HG03097 (cell line): ENCODE results near the gene GPR89B.
"Not testable (repeated sequence)": the region's sequence is repeated elsewhere in the genome, so short reads cannot be mapped to it uniquely, and the experiment has no call there.

Experiments
- ATAC-seq: cut with Tn5 transposase; IDR thresholded peaks from one replicate; pipeline ENCODE4 v1.9.1; 2021; ENCODE audit not compliant: unreplicated experiment, low FRiP score

GPR89B gene

GRCh38 chr1:147935296-147935695, 7.1 kb downstream of the GPR89B start:
- not testable (repeated sequence) for ATAC-seq

- ATAC-seq, result not testable (repeated sequence)
Observed at GRCh38 chr1:147940456-147940855, 12.2 kb downstream of the GPR89B start.

GRCh38 chr1:147942563-147942962, 14.3 kb downstream of the GPR89B start:
- ATAC-seq, result not testable (repeated sequence)

- ATAC-seq, result not testable (repeated sequence)
Observed at GRCh38 chr1:147949517-147949916, 21.3 kb downstream of the GPR89B start.

GRCh38 chr1:147958906-147959305, 30.7 kb downstream of the GPR89B start:
- not testable (repeated sequence) for ATAC-seq

GRCh38 chr1:147959680-147960079, 31.5 kb downstream of the GPR89B start:
- ATAC-seq, result not testable (repeated sequence)

- not testable (repeated sequence) for ATAC-seq
Observed at GRCh38 chr1:147964575-147964974, 36.4 kb downstream of the GPR89B start.

- ATAC-seq, result not testable (repeated sequence)
Observed at GRCh38 chr1:147966657-147967056, 38.4 kb downstream of the GPR89B start.

GRCh38 chr1:147978896-147979651, 50.9 kb downstream of the GPR89B start:
- ATAC-seq, result not testable (repeated sequence)

- ATAC-seq, result not testable (repeated sequence)
Observed at GRCh38 chr1:147985374-147985773, 57.2 kb downstream of the GPR89B start.

- not testable (repeated sequence) for ATAC-seq
Observed at GRCh38 chr1:147987893-147988292, 59.7 kb downstream of the GPR89B start.

GRCh38 chr1:147992916-147993315, 64.7 kb downstream of the GPR89B start:
- not testable (repeated sequence) for ATAC-seq

GRCh38 chr1:147993400-147993799, 65.2 kb downstream of the GPR89B start:
- not testable (repeated sequence) for ATAC-seq

GRCh38 chr1:147993825-147994615, 65.8 kb downstream of the GPR89B start:
- not testable (repeated sequence) for ATAC-seq

- ATAC-seq, result not testable (repeated sequence)
Observed at GRCh38 chr1:147996088-147996487, 67.9 kb downstream of the GPR89B start.

GRCh38 chr1:148007724-148008123, 79.5 kb downstream of the GPR89B start:
- not testable (repeated sequence) for ATAC-seq

- no peak for ATAC-seq
Observed at GRCh38 chr1:148010527-148010926, 82.3 kb downstream of the GPR89B start.

- not testable (repeated sequence) for ATAC-seq
Observed at GRCh38 chr1:148013177-148014144, 85.2 kb downstream of the GPR89B start.

GRCh38 chr1:148014289-148015200, 86.3 kb downstream of the GPR89B start:
- not testable (repeated sequence) for ATAC-seq
